DND-41 (cell line): ENCODE measurements around the gene THRB.

Experiments
- CTCF ChIP-seq: IDR thresholded peaks from 2 replicates; pipeline ENCODE4 v1.5.1; 2012; ENCODE audit warnings: borderline replicate concordance, low read length, moderate library complexity, mild to moderate bottlenecking; ENCODE audit not compliant: poor library complexity, severe bottlenecking; ENCODE audit errors: extremely low read depth
- EZH2 ChIP-seq: IDR thresholded peaks from 3 replicates; pipeline ENCODE4 v1.6.1; 2012; ENCODE audit warnings: borderline replicate concordance, low read depth, mild to moderate bottlenecking, moderate library complexity, low read length, inconsistent platforms; ENCODE audit not compliant: severe bottlenecking

DNA sequence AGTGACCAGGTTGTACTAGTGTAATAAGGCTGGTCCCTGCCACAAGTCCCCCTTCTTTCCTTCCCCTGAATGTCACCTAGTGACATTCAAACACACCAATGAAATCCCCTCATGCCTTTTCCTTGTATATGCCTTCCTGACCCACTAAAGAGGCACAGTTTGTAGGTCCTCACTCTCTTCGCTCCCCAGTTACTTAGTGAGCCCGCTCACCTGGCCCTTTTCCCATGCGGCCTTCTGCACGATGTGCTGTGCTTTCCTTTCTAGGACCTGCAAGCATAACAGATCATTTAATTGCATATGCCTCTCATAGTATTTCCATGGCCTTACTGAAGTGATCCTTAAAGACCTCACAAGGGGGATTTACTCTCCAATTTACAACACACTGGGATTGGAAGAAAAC, 146.3 kb downstream of the THRB start:
- TF ChIP-seq CTCF (no peak), EZH2 (no peak)
